HEK293T (cell line): Measurements from ENCODE around the gene TTC17.

Experiments used
- ARNT ChIP-seq: fragments of 450-650 bp; IDR thresholded peaks from 2 replicates; pipeline ENCODE4 v1.6.1; 2017; ENCODE audit warnings: mild to moderate bottlenecking
- BHLHE40 ChIP-seq: fragments of 450-650 bp; IDR thresholded peaks from 2 replicates; pipeline ENCODE4 v1.6.1; 2016; ENCODE audit warnings: mild to moderate bottlenecking, moderate library complexity, borderline replicate concordance
- CTBP1 ChIP-seq: fragments of 450-650 bp; IDR thresholded peaks from 2 replicates; pipeline ENCODE4 v1.6.1; 2016; ENCODE audit warnings: borderline replicate concordance
- ELF4 ChIP-seq: fragments of 450-650 bp; IDR thresholded peaks from 2 replicates; pipeline ENCODE4 v1.6.1; 2017; ENCODE audit warnings: antibody characterized with exemption
- FOXA1 ChIP-seq: fragments of 450-650 bp; IDR thresholded peaks from 2 replicates; pipeline ENCODE4 v1.6.1; 2016; ENCODE audit warnings: mild to moderate bottlenecking
- FOXK2 ChIP-seq: fragments of 450-650 bp; IDR thresholded peaks from 2 replicates; pipeline ENCODE4 v1.6.1; 2016; ENCODE audit warnings: mild to moderate bottlenecking
- FOXM1 ChIP-seq: fragments of 450-650 bp; IDR thresholded peaks from 2 replicates; pipeline ENCODE4 v1.6.1; 2017; ENCODE audit warnings: mild to moderate bottlenecking, borderline replicate concordance
- HDGF ChIP-seq: fragments of 450-650 bp; IDR thresholded peaks from 2 replicates; pipeline ENCODE4 v1.6.1; 2017; ENCODE audit warnings: antibody characterized with exemption, borderline replicate concordance
- LEF1 ChIP-seq: fragments of 450-650 bp; IDR thresholded peaks from 2 replicates; pipeline ENCODE4 v1.6.1; 2017; ENCODE audit warnings: mild to moderate bottlenecking, borderline replicate concordance
- PKNOX1 ChIP-seq: fragments of 450-650 bp; IDR thresholded peaks from 2 replicates; pipeline ENCODE4 v1.6.1; 2016
- SP1 ChIP-seq: fragments of 450-650 bp; IDR thresholded peaks from 2 replicates; pipeline ENCODE4 v1.6.1; 2017
- SUZ12 ChIP-seq: fragments of 450-650 bp; IDR thresholded peaks from 2 replicates; pipeline ENCODE4 v1.6.1; 2016; ENCODE audit warnings: mild to moderate bottlenecking
- ZNF384 ChIP-seq: fragments of 450-650 bp; IDR thresholded peaks from 2 replicates; pipeline ENCODE4 v1.6.1; 2016

- TF ChIP-seq HDGF (no peak), BHLHE40 (no peak), FOXK2 (no peak), FOXA1 (no peak), SUZ12 (no peak), PKNOX1 (no peak), SP1 (no peak), ELF4 (no peak), ZNF384 (no peak), FOXM1 (no peak), CTBP1 (no peak), LEF1 (no peak), ARNT (no peak)
Measured at GRCh38 chr11:43504316-43504950, 145.7 kb downstream of the TTC17 start.
